HG03521 (cell line): Measurements from ENCODE around the gene TRIM67.
"Not testable (repeated sequence)": the region's sequence is repeated elsewhere in the genome, so short reads cannot be mapped to it uniquely, and the experiment has no call there.

Experiments used
- ATAC-seq: cut with Tn5 transposase; IDR thresholded peaks from one replicate; pipeline ENCODE4 v1.9.1; 2021; ENCODE audit warnings: mild to moderate bottlenecking, moderate library complexity; ENCODE audit not compliant: unreplicated experiment

The TRIM67 gene

GRCh38 chr1:231157311-231157710 lies 4.5 kb upstream of the TRIM67 start:
- no peak for ATAC-seq

DNA sequence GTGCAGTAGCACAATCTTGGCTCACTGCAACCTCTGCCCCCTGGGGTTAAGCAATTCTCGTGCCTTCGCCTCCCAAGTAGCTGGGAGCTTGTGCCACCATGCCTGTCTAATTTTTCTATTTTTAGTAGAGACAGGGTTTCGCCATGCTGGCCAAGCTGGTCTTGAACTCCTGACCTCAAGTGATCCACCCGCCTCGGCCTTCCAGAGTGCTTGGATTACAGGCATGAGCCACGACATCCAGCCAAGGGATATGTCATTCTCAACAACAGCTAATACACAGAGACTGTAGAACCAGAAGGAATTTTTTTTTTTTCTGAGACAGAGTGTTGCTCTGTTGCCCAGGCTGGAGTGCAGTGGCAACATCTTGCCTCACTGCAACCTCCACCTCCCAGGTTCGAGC lies 3.7 kb upstream of the TRIM67 start:
- ATAC-seq, result not testable (repeated sequence)

GRCh38 chr1:231159202-231159962 lies 2.5 kb upstream of the TRIM67 start:
- ATAC-seq, result no peak

DNA sequence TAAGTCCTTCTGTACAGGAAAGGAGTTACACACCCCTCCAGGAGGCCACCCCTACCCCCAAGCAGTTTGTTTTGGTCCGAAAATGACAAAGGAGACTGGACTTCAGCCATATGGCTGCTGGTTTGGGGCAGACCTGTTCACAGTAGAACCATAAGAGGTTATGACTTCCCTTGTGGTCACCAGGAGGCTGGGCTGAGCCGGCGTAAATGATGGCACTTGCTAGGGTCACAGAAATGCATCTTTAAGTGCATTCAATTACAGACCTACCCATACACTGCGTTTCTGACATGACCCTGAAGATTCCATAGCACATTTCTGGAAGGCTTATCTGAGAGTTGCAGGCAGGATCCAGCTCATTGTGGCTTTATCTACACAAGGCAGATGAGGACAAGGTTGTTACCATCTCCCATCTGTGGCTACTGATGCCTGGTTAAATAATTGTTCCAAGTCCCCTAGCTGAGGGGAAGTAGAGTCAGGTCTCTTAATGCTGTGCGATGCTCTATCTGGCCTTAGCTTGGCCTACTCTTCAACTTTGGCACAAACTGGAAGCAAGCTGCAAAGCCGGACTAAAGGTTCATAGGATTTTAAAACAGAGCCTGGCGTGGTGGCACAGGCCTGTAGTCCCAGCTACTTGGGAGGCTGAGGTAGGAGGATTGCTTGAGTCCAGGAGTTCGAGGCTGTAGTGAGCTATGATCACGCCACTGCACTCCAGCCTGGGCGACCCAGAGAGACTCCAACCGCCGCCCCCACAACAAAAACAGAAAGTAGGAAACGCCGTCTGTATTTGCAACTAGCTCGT lies 1.7 kb upstream of the TRIM67 start:
- no peak for ATAC-seq

GRCh38 chr1:231160895-231161666 lies 777 bp upstream of the TRIM67 start:
- no peak for ATAC-seq

GRCh38 chr1:231162297-231162969 lies 575 bp downstream of the TRIM67 start:
- no peak for ATAC-seq

- ATAC-seq, result no peak
These were observed 1.3 kb downstream of the TRIM67 start for GRCh38 chr1:231162970-231163829.

DNA sequence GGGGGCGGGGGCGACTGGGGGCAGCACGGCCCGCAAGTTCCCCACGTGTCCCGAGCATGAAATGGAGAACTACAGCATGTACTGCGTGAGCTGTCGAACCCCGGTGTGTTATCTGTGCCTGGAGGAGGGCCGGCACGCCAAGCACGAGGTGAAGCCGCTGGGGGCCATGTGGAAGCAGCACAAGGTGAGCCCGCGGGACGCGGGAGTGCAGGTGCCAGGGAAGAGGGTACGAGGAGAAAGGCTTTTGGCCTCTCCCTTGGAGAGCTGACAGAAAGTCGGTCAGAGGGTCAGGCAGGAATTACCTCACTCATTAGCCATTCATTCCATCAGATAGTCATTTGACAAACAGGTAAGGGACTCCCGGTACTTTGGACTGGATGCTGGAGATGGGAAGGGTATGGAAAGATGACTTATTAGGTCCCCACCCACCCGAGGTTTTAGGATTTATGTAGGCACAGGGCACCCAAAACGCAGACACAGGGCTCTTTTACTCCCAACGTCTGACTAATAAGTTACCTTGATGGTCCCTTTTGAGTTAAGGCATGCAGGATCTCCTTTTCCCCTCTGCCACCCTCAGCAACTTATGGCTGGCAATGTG lies 2.1 kb downstream of the TRIM67 start:
- ATAC-seq, result no peak

GRCh38 chr1:231165371-231165770 lies 3.5 kb downstream of the TRIM67 start:
- no peak for ATAC-seq

DNA sequence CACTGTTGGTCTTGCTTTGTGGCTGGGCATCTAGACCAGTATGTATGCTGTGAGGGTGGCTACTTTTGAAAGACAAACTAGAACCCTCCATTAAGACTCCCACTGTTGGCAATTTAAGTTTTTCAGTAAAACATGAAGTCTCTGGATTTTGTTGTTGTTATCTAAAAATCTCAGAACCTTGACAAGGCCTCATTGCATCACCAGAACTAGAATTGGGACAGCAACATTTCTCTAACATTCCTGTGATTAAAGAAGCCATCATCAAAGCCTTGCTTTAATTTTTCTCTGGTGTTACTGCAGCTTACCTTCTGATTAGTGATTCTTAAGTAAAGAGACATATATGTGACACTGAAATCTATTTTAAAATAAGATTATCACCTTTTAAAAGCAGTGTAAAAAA lies 4.5 kb downstream of the TRIM67 start:
- no peak for ATAC-seq

- no peak for ATAC-seq
These were observed 9.0 kb downstream of the TRIM67 start for GRCh38 chr1:231170875-231171274.

GRCh38 chr1:231171623-231172197 lies 9.9 kb downstream of the TRIM67 start:
- no peak for ATAC-seq

DNA sequence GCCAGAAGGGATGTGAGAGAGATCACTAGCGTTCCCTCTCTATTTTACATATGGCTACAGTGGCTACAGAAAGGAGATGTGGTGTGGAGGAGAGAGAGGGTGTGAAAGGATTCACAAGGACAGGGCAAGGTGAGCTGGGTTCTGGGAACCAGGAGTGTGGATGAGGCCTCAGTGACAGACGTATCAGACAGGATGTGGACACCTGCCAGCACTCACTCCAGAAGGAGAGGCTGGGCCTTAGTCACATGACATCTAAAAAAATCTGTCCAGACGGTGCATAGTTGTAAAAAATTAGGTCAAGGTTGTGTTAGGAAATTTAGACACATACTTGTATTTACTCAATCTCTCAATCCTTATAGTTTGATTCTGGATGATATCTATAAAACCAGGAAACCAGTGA lies 10.6 kb downstream of the TRIM67 start:
- no peak for ATAC-seq

GRCh38 chr1:231176421-231176820 lies 14.6 kb downstream of the TRIM67 start:
- ATAC-seq, result no peak

GRCh38 chr1:231177226-231177625 lies 15.4 kb downstream of the TRIM67 start:
- ATAC-seq, result no peak

DNA sequence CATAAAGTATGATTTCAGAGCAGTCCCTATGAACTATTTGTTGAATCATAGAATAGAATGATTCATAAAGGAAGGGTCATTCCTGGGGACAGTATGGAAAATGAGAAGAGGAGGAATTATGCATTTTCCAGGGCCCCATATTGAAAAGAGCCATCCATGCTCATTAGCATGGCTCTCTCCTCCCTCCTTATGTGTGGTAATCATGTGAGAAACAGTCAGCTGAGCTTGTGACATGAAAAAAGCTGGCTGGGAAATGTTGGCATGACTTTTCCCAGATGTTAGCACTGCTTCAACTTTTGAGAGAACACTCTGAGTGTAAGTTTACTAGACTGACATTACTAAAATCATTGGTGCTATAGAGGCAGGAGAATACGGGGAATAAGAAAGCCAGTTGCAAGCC lies 16.1 kb downstream of the TRIM67 start:
- ATAC-seq, result no peak

DNA sequence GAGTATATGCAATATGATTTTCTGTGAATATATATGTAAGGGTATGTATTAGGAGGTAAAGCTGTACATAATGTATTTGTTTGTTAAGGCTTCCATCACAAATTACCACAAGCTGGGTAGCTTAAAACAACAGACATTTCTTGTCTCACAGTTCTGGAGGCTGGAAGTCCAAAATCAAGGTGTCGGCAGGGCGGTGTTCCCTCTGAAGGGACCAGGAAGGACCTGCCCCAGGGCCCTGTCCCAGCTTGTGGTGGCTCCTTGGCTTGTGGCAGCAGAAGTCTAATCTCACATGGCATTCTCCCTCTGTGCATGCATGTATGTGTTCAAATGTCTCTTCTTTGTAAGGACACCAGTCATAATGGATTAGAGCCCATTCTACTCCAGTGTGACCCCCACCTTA lies 17.1 kb downstream of the TRIM67 start:
- no peak for ATAC-seq

DNA sequence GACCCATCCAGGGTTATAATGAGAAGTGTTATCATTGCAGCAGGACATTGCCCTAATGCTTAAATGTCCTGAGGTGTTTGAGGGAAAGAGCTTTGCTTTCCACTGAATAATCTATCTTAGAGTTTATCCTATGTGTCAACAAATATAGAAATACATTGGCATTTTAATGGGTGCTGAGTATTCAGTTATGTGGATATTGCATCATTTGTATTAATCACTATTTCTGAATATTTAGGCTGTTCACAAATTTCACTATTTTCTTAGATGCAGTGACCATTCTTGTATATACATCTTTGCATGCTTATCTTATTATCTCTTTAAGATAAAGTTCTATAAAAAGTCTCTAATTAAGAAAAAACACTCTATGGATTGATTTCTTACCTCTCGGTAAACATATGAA lies 18.2 kb downstream of the TRIM67 start:
- ATAC-seq, result no peak

DNA sequence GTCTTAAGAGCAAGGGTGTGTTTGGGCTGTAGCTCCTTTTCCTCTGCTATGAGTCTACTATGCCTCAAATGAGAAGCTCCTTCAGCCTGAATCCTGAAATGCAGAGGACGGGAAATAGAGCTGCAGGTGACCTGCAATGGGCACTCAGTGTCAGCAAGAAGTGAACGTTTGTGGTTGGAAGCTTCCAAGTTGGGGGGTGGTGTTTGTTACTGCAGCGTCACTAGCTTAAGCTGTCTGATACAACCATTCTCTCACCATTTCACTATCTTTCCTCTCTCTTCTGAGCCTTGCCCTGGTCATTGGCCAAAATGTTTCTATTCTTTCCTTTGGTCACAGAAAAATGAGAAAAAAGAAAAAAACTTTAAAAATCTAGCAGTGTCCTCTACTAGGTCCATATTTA lies 19.4 kb downstream of the TRIM67 start:
- ATAC-seq, result no peak
